ENCODE measurements around the gene TRIM7. TPM values are rescaled to one million over a fixed set of nuclear protein-coding genes. Genes with fewer than 3 reads are reported as not detected.

TRIM7 gene
- total RNA-seq, 4 donors from 2014 or later = 44.8 to 80.6 (median 54.5) TPM

DNA sequence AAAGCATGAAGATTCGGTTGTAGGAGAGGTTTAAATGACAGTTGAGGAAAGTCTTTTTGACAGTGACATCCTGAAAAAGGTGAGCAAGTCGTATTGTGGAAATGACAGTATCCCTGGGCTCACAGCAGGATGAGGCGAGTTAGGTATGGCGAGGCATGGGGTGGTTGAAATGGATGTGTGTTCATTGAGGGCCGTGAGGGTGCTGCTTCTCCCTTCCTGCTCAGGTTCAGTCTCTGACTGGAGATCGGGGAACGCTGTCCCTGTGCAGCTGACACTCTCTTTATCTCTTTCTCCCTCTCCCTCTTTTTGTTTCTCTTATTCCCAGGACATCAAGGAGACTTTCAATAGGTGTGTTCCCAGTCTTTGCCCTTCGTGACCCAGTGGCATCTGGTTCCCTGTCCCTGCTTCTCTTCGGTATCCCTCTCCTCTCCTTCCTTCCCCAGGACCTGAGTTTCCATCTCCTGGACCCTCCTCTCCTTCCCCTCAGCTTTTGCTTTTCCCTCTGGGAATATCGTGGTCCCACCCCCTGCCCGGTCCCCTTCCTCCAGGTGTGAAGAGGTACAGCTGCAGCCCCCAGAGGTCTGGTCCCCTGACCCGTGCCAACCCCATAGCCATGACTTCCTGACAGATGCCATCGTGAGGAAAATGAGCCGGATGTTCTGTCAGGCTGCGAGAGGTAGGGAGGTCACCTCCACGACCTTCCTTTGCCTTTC is 28.2 kb upstream of the TRIM7 start:
- no peaks in the 10 kb centered on the region for H3K27me3 ChIP-seq
- H3K36me3 ChIP-seq = peaks cover 13 to 96% (median 43%) of the 10 kb centered on the region in 3 donors
- no peak for DNase-seq
- TF ChIP-seq POLR2A (IDR thresholded peaks at IDR 0.05) = no peak
- TF ChIP-seq, protein P1, sequence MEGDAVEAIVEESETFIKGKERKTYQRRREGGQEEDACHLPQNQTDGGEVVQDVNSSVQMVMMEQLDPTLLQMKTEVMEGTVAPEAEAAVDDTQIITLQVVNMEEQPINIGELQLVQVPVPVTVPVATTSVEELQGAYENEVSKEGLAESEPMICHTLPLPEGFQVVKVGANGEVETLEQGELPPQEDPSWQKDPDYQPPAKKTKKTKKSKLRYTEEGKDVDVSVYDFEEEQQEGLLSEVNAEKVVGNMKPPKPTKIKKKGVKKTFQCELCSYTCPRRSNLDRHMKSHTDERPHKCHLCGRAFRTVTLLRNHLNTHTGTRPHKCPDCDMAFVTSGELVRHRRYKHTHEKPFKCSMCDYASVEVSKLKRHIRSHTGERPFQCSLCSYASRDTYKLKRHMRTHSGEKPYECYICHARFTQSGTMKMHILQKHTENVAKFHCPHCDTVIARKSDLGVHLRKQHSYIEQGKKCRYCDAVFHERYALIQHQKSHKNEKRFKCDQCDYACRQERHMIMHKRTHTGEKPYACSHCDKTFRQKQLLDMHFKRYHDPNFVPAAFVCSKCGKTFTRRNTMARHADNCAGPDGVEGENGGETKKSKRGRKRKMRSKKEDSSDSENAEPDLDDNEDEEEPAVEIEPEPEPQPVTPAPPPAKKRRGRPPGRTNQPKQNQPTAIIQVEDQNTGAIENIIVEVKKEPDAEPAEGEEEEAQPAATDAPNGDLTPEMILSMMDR (IDR thresholded peaks at IDR 0.05) = no peak
- no peak overlapping the region for H3K4me3 ChIP-seq
- 77 to 80% methylated on average over 10 to 16 of the region's 16 CpGs for WGBS, 2 donors
- H3K27ac ChIP-seq = no peak overlapping the region
- intact Hi-C loops (cut with DNase I) = no loop called here
- no peaks in the 10 kb centered on the region for H3K9me3 ChIP-seq
- peaks cover 0 to 5% (median 0%) of the 10 kb centered on the region in 3 donors for H3K4me1 ChIP-seq

DNA sequence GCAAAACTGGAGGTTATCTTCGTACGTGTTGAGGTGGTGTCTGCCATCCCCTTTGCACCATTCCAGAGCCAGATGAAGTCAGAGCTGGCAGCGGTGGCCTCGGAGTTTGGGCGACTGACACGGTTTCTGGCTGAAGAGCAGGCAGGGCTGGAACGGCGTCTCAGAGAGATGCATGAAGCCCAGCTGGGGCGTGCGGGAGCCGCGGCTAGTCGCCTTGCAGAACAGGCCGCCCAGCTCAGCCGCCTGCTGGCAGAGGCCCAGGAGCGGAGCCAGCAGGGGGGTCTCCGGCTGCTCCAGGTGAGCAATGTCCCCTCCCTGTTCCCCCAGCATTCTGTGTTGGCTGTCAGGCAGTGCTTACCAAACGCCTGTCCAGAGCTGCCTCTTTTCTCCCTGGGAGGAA is 27.6 kb upstream of the TRIM7 start:
- DNase-seq = no peak
- H3K4me3 ChIP-seq = no peak overlapping the region
- TF ChIP-seq, protein P1 (IDR thresholded peaks at IDR 0.05) = no peak
- TF ChIP-seq POLR2A (IDR thresholded peaks at IDR 0.05) = no peak
- H3K27ac ChIP-seq = no peak overlapping the region
- H3K9me3 ChIP-seq = no peaks in the 10 kb centered on the region
- H3K36me3 ChIP-seq = peaks cover 8 to 96% (median 37%) of the 10 kb centered on the region in 3 donors
- intact Hi-C loops (cut with DNase I) = no loop called here
- 80 to 81% methylated on average over 7 to 12 of the region's 18 CpGs for WGBS, 2 donors
- no peaks in the 10 kb centered on the region for H3K27me3 ChIP-seq
- no peaks in the 10 kb centered on the region for H3K4me1 ChIP-seq

DNA sequence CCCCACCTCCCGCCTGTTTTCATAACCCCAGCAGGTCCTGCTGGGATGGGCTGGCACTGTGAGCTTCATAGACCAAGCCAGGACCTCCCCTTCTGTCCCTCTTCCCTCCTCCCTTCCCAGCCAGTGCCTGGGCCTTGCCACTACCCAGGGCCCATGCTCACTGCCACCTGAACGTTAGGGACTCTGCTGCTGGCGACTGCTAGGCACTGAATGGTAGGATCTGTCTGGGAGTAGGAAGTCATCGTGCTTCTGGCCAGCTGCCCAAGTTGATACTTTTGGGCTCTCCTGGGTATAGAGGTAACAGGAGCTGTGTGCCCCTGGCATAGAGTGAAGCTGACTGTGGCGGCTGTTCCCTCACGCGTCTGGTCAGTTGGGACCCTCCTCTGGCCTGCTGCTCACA is 26.4 kb upstream of the TRIM7 start:
- peaks cover 0 to under 1% (median 0%) of the 10 kb centered on the region in 3 donors for H3K4me1 ChIP-seq
- no peaks in the 10 kb centered on the region for H3K9me3 ChIP-seq
- H3K4me3 ChIP-seq = no peak overlapping the region
- H3K27me3 ChIP-seq = no peaks in the 10 kb centered on the region
- intact Hi-C loops (cut with DNase I) = no loop called here
- TF ChIP-seq POLR2A (IDR thresholded peaks at IDR 0.05) = no peak
- TF ChIP-seq, protein P1 (IDR thresholded peaks at IDR 0.05) = no peak
- H3K27ac ChIP-seq = no peak overlapping the region
- no peak for DNase-seq
- H3K36me3 ChIP-seq = peaks cover 0 to 96% (median 25%) of the 10 kb centered on the region in 3 donors
- 78 to 89% methylated on average over 1 to 2 of the region's 7 CpGs for WGBS, 2 donors

DNA sequence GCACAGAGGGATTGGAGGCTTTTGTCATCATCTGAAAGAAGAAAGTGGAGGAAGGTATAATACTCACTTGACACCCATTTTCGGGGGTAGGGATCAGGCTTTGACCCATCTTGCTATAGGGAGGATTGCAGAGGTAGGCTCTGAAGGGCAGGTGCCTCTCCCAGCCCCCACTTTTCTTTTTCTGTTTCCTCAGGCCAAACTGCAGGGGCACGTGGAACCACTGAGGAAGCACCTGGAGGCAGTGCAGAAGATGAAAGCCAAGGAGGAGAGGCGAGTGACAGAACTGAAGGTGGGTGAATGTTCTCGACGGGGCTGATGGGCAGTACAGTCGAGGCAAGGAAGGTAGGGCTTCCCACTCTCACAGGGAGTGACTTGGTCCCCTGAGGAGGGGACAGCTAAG is 25.6 kb upstream of the TRIM7 start:
- intact Hi-C loops (cut with DNase I) = no loop called here
- Histone ChIP-seq H3K36me3 (peaks cover 0 to 88% (median 16%) of the 10 kb centered on the region in 3 donors), H3K4me1 (peaks cover 0 to 9% (median 0%) of the 10 kb centered on the region in 3 donors), H3K27ac (no peak overlapping the region), H3K4me3 (no peak overlapping the region), H3K27me3 (no peaks in the 10 kb centered on the region), H3K9me3 (no peaks in the 10 kb centered on the region)
- no peak for TF ChIP-seq POLR2A (IDR thresholded peaks at IDR 0.05)
- TF ChIP-seq, protein P1 (IDR thresholded peaks at IDR 0.05) = no peak
- 78% methylated on average over 5 of the region's 6 CpGs for WGBS, 2 donors
- DNase-seq = no peak

DNA sequence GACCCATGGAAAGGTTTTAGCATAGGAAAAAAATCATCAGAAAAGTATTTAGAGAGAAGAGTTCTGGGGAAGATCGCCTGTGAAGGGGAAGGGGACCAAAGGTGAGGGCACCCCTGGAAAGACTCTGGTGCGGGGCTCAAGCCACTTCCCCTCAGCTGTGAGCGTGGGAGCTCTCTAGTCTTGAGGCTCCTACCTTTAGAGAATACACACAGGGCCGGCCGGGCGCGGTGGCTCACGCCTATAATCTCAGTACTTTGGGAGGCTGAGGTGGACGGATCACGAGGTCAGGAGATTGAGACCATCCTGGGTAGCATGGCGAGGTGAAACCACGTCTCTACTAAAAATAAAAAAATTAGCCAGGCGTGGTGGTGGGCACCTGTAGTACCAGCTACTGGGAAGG is 25.0 kb upstream of the TRIM7 start:
- peaks cover 0 to 82% (median 13%) of the 10 kb centered on the region in 3 donors for H3K36me3 ChIP-seq
- H3K27me3 ChIP-seq = no peaks in the 10 kb centered on the region
- DNase-seq = no peak
- 83 to 84% methylated on average over 9 to 13 of the region's 13 CpGs for WGBS, 2 donors
- intact Hi-C loops (cut with DNase I) = no loop called here
- TF ChIP-seq POLR2A (IDR thresholded peaks at IDR 0.05) = no peak
- TF ChIP-seq, protein P1 (IDR thresholded peaks at IDR 0.05) = no peak
- H3K27ac ChIP-seq = no peak overlapping the region
- no peaks in the 10 kb centered on the region for H3K9me3 ChIP-seq
- H3K4me1 ChIP-seq = peaks cover 0 to 15% (median 0%) of the 10 kb centered on the region in 3 donors
- H3K4me3 ChIP-seq = no peak overlapping the region

Measured in esophagus squamous epithelium (tissue), 5 donors.